ENCODE measurements around the gene PTBP1. TPM values are rescaled to one million over a fixed set of nuclear protein-coding genes. Genes with fewer than 3 reads are reported as not detected.

PTBP1 gene
- total and polyA plus RNA-seq, 2 experiments from 2014 or later, result 539 to 632 TPM

DNA sequence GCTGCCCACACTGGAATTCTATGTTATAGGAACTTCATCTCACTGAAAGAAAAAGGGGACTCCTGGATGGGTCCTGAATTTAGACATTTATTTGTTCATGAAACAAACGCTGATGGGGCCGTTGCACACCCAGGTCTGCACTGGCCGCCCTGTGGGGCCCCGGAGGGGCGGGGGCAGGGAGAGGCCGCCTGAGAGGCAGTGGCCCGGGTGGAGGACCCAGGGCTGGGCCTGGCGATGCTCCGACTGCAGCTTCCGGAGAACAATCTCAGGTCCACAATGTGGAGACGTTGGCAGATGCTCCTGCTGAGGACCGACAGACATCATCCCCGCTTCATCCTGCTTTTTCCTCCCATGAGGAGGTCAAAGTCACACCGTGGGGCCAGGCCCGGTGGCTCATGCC is 16.3 kb upstream of the PTBP1 start (continued):
- TF ChIP-seq, protein P1, sequence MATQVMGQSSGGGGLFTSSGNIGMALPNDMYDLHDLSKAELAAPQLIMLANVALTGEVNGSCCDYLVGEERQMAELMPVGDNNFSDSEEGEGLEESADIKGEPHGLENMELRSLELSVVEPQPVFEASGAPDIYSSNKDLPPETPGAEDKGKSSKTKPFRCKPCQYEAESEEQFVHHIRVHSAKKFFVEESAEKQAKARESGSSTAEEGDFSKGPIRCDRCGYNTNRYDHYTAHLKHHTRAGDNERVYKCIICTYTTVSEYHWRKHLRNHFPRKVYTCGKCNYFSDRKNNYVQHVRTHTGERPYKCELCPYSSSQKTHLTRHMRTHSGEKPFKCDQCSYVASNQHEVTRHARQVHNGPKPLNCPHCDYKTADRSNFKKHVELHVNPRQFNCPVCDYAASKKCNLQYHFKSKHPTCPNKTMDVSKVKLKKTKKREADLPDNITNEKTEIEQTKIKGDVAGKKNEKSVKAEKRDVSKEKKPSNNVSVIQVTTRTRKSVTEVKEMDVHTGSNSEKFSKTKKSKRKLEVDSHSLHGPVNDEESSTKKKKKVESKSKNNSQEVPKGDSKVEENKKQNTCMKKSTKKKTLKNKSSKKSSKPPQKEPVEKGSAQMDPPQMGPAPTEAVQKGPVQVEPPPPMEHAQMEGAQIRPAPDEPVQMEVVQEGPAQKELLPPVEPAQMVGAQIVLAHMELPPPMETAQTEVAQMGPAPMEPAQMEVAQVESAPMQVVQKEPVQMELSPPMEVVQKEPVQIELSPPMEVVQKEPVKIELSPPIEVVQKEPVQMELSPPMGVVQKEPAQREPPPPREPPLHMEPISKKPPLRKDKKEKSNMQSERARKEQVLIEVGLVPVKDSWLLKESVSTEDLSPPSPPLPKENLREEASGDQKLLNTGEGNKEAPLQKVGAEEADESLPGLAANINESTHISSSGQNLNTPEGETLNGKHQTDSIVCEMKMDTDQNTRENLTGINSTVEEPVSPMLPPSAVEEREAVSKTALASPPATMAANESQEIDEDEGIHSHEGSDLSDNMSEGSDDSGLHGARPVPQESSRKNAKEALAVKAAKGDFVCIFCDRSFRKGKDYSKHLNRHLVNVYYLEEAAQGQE (IDR thresholded peaks at IDR 0.05; ENCODE audit: unreplicated experiment), result no peak
- TF ChIP-seq, protein P2, sequence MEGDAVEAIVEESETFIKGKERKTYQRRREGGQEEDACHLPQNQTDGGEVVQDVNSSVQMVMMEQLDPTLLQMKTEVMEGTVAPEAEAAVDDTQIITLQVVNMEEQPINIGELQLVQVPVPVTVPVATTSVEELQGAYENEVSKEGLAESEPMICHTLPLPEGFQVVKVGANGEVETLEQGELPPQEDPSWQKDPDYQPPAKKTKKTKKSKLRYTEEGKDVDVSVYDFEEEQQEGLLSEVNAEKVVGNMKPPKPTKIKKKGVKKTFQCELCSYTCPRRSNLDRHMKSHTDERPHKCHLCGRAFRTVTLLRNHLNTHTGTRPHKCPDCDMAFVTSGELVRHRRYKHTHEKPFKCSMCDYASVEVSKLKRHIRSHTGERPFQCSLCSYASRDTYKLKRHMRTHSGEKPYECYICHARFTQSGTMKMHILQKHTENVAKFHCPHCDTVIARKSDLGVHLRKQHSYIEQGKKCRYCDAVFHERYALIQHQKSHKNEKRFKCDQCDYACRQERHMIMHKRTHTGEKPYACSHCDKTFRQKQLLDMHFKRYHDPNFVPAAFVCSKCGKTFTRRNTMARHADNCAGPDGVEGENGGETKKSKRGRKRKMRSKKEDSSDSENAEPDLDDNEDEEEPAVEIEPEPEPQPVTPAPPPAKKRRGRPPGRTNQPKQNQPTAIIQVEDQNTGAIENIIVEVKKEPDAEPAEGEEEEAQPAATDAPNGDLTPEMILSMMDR (conservative IDR thresholded peaks at IDR 0.05; ENCODE audit: low read depth in 2 of 2), result no peak
- TF ChIP-seq STAT1 (IDR thresholded peaks at IDR 0.05; ENCODE audit: unreplicated experiment) (no peak), JUNB (IDR thresholded peaks at IDR 0.05; ENCODE audit: unreplicated experiment) (no peak), POLR2AphosphoS5 (IDR thresholded peaks at IDR 0.05; ENCODE audit: low read depth) (no peak), EZH2 (IDR thresholded peaks at IDR 0.05; ENCODE audit: low read depth, unreplicated experiment) (no peak), CREB1 (CRISPR knock-in tag; IDR thresholded peaks at IDR 0.05; ENCODE audit: low read depth) (no peak), ZNF114 (CRISPR knock-in tag; IDR thresholded peaks at IDR 0.05) (no peak)
- TF ChIP-seq, protein P3, sequence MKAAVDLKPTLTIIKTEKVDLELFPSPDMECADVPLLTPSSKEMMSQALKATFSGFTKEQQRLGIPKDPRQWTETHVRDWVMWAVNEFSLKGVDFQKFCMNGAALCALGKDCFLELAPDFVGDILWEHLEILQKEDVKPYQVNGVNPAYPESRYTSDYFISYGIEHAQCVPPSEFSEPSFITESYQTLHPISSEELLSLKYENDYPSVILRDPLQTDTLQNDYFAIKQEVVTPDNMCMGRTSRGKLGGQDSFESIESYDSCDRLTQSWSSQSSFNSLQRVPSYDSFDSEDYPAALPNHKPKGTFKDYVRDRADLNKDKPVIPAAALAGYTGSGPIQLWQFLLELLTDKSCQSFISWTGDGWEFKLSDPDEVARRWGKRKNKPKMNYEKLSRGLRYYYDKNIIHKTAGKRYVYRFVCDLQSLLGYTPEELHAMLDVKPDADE (IDR thresholded peaks at IDR 0.05), result no peak

DNA sequence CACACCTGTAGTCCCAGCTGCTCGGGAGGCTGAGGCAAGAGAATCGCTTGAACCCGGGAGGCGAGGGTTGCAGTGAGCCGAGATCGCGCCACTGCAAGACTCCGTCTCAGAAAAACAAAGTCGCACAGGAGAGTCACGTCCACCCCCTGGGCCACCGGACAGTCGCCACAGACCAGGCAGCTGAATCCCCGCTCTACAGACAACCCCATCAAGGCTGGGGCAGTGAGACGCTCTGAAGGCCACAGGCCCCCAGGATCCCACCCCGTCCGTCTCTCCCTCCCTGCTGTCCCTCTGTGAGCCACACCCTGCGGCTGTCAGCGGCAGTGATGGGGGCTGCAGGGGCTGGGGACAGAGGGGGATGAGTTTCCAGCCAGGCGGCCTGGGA is 15.5 kb upstream of the PTBP1 start:
- Mint-ChIP-seq H3K27ac (no peak overlapping the region), H3K36me3 (ENCODE audit: low read depth) (no peaks in the 10 kb centered on the region), H3K4me3 (no peak overlapping the region), H3K4me1 (peaks cover 20% of the 10 kb centered on the region), H3K27me3 (ENCODE audit: insufficient read depth, low read depth, poor library complexity) (peaks cover 14% of the 10 kb centered on the region), H3K9me3 (no peaks in the 10 kb centered on the region)
- peak overlapping the region; percentile 52 for H3K4me3 ChIP-seq
- no peak overlapping the region for H2AFZ ChIP-seq
- H3K9me2 ChIP-seq (ENCODE audit: insufficient read depth), result no peaks in the 10 kb centered on the region
- DNase-seq (ENCODE audit: low spot score), result no peak
- no peaks in the 10 kb centered on the region for H3K27me3 ChIP-seq (ENCODE audit: insufficient read depth)
- TF ChIP-seq NANOG (IDR thresholded peaks at IDR 0.05; ENCODE audit: borderline replicate concordance) (no peak), ZNF331 (CRISPR knock-in tag; IDR thresholded peaks at IDR 0.05; ENCODE audit: low read depth) (no peak), POLR2AphosphoS5 (IDR thresholded peaks at IDR 0.05; ENCODE audit: low read depth) (no peak), ZNF114 (CRISPR knock-in tag; IDR thresholded peaks at IDR 0.05) (no peak)
- TF ChIP-seq, protein P2 (conservative IDR thresholded peaks at IDR 0.05; ENCODE audit: low read depth in 2 of 2), result no peak
- TF ChIP-seq, protein P3 (IDR thresholded peaks at IDR 0.05), result no peak
- H3K36me3 ChIP-seq (ENCODE audit: insufficient read depth), result no peaks in the 10 kb centered on the region
- H3K4me1 ChIP-seq (ENCODE audit: insufficient read depth), result peaks cover 27% of the 10 kb centered on the region
- peak overlapping the region; percentile 78 for H3K4me2 ChIP-seq
- H3K79me2 ChIP-seq (replicated peaks; ENCODE audit: insufficient read depth), result peaks cover 25% of the 10 kb centered on the region
- no peak for ATAC-seq
- peaks cover 22% of the 10 kb centered on the region; the same call in 1 of the 2 replicates for H3F3A ChIP-seq (replicated peaks; ENCODE audit: low read depth)
- H4K20me1 ChIP-seq (replicated peaks; ENCODE audit: insufficient read depth), result no peaks in the 10 kb centered on the region
- peak overlapping the region; percentile 94 for H3K27ac ChIP-seq (ENCODE audit: low read depth)
